NCI-H2227 (cell line): ENCODE data around the gene ITM2B.

Experiments
- DNase-seq: peaks from one replicate; lab custom pipeline; 2025; ENCODE audit not compliant: unreplicated experiment; lab: John Stamatoyannopoulos, UW

Gene ITM2B

GRCh38 chr13:48303359-48304142, 70.5 kb downstream of the ITM2B start, which contains the start of gene RB1:
Gene RB1, plus strand, starts transcription at chr13:48303751. Its CDS starts 162 bp downstream, at chr13:48303913.
- peak; percentile 92 for DNase-seq

DNA sequence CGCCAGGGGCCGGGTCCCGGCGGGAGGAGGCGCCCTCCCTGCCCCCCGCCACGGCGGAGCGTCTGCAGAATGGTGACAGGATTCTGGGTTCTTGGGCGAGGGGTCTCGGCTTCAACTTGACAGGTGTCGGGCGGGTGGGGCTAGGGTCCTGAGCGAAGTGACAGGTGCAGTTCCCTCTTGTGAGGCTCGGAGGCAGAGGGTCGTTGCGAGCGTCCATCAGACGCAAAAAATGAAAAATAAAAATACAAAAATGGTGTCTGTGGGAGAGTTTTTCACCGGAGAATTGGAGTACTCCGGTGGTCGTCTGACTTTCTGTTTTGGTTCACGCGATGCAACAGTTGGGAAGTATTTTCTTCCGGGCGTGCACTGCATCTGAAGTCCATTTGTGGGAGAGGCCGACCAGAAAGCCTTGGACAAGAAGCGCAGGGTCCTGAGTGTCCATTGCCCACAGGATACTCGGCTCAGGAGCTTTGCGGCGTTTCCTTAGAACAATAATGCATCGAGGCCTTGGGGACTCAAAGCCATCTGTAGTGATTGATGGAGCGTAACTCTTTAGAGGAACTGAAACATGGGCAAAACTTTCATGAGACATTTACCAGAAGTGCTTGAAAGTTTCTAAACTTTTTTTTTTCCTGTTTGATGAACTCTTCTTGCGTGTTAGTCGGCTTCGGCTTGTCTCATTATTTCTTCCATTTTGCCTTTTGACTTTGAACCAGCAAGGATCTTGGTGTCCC, 71.3 kb downstream of the ITM2B start:
- peak; percentile 25 for DNase-seq

DNA sequence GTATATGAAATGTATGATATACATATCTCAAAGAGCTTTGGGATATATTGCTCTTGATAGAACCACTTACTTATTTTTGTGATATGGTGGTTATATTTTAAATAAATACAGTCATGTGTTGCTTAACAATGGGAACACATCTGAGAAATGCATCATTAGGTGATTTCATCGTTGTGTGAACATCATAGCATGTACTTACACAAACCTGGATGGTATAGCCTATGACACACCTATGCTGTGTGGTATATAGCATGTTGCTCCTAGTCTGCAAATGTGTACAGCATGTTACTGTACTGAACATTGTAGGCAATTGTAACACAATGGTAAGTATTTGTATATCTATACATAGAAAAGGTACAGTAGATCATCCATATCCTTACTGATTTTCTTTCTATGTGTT, 78.2 kb downstream of the ITM2B start:
- DNase-seq, result no peak

- DNase-seq, result no peak
These were observed 83.1 kb downstream of the ITM2B start for GRCh38 chr13:48315969-48316650.

- no peak for DNase-seq
These were observed 84.0 kb downstream of the ITM2B start for GRCh38 chr13:48316826-48317510.

- no peak for DNase-seq
These were observed 84.7 kb downstream of the ITM2B start for GRCh38 chr13:48317511-48318376.

- DNase-seq, result no peak
These were observed 85.4 kb downstream of the ITM2B start for GRCh38 chr13:48318377-48318811.

DNA sequence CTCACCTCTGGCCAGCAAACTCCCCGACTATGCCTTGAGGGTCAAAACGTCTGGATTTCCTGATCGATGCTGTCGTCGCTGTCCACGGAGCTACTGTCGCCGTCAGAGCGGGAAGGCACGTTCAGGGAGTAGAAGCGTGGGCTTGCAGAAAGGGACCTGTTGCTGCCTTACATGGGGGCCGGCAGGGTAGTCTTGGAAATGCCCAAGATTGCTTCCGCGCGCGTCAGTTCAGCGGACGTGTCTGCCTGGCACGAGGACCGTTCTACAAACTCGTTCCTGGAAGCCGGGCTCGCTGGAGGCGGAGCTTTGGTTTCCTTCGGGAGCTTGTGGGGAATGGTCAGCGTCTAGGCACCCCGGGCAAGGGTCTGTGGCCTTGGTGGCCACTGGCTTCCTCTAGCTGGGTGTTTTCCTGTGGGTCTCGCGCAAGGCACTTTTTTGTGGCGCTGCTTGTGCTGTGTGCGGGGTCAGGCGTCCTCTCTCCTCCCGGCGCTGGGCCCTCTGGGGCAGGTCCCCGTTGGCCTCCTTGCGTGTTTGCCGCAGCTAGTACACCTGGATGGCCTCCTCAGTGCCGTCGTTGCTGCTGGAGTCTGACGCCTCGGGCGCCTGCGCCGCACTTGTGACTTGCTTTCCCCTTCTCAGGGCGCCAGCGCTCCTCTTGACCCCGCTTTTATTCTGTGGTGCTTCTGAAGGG, 86.0 kb downstream of the ITM2B start:
- no peak for DNase-seq
